ENCODE measurements around the gene MGAT3.
"Not testable (repeated sequence)": the region's sequence is repeated elsewhere in the genome, so short reads cannot be mapped to it uniquely, and the experiment has no call there.

Gene MGAT3

GRCh38 chr22:39456522-39457197 is at the start of gene MGAT3:
Gene MGAT3, plus strand, starts transcription at chr22:39457012. Its CDS starts 30,336 bp downstream, at chr22:39487348.
- no peak for DNase-seq

- no peak for DNase-seq
Observed at GRCh38 chr22:39408173-39408572, 48.6 kb upstream of the MGAT3 start.

GRCh38 chr22:39408807-39409206 is 48.0 kb upstream of the MGAT3 start:
- DNase-seq, result no peak

- no peak for DNase-seq
Observed at GRCh38 chr22:39409516-39410029, 47.2 kb upstream of the MGAT3 start.

- DNase-seq, result no peak
Observed at GRCh38 chr22:39410264-39410663, 46.5 kb upstream of the MGAT3 start.

- DNase-seq, result not testable (repeated sequence)
Observed at GRCh38 chr22:39411828-39412365, 44.9 kb upstream of the MGAT3 start.

- not testable (repeated sequence) for DNase-seq
Observed at GRCh38 chr22:39413204-39413603, 43.6 kb upstream of the MGAT3 start.

- DNase-seq, result no peak
Observed at GRCh38 chr22:39414377-39414776, 42.4 kb upstream of the MGAT3 start.

GRCh38 chr22:39414886-39415285 is 41.9 kb upstream of the MGAT3 start:
- no peak for DNase-seq

- no peak for DNase-seq
Observed at GRCh38 chr22:39415506-39415905, 41.3 kb upstream of the MGAT3 start.

GRCh38 chr22:39416319-39416718 is 40.5 kb upstream of the MGAT3 start:
- DNase-seq, result no peak

- no peak for DNase-seq
Observed at GRCh38 chr22:39417641-39418040, 39.2 kb upstream of the MGAT3 start.

GRCh38 chr22:39418696-39419095 is 38.1 kb upstream of the MGAT3 start:
- DNase-seq, result no peak

GRCh38 chr22:39419096-39419495 is 37.7 kb upstream of the MGAT3 start:
- DNase-seq, result no peak

- DNase-seq, result no peak
Observed at GRCh38 chr22:39419911-39420310, 36.9 kb upstream of the MGAT3 start.

- DNase-seq, result no peak
Observed at GRCh38 chr22:39421691-39422090, 35.1 kb upstream of the MGAT3 start.

- DNase-seq, result no peak
Observed at GRCh38 chr22:39422101-39422500, 34.7 kb upstream of the MGAT3 start.

- no peak for DNase-seq
Observed at GRCh38 chr22:39422721-39423120, 34.1 kb upstream of the MGAT3 start.

GRCh38 chr22:39423976-39424375 is 32.8 kb upstream of the MGAT3 start:
- no peak for DNase-seq

- DNase-seq, result no peak
Observed at GRCh38 chr22:39426380-39427043, 30.3 kb upstream of the MGAT3 start.

GRCh38 chr22:39427751-39428596 is 28.8 kb upstream of the MGAT3 start:
- no peak for DNase-seq

GRCh38 chr22:39428597-39429071 is 28.2 kb upstream of the MGAT3 start:
- no peak for DNase-seq

GRCh38 chr22:39429186-39429585 is 27.6 kb upstream of the MGAT3 start:
- DNase-seq, result no peak
